Lower lobe of right lung (tissue), 2 donors: Measurements from ENCODE around the gene IQGAP2. TPM values are rescaled to one million over a fixed set of nuclear protein-coding genes. Genes with fewer than 3 reads are reported as not detected.

Experiments used
- ATAC-seq, 2 donors: fragments of 200-7000 bp; cut with Tn5 transposase; one replicate each; pipeline ENCODE4 v1.9.1; 2020 to 2022; ENCODE audit warnings: mild to moderate bottlenecking in 2 of 2, moderate library complexity in 2 of 2
- DNase-seq: peaks from one replicate; pipeline ENCODE4 v3.0.0-alpha.2; 2020
- H3K27ac ChIP-seq: fragments of 200-600 bp; one replicate; pipeline ENCODE4 v1.8.0; 2022
- H3K27me3 ChIP-seq: fragments of 200-600 bp; one replicate; pipeline ENCODE4 v1.8.0; 2022; ENCODE audit warnings: low read depth
- H3K36me3 ChIP-seq: fragments of 200-600 bp; one replicate; pipeline ENCODE4 v1.8.0; 2022; ENCODE audit warnings: mild to moderate bottlenecking
- H3K4me1 ChIP-seq: fragments of 200-600 bp; one replicate; pipeline ENCODE4 v1.8.0; 2022
- H3K4me3 ChIP-seq: fragments of 200-600 bp; one replicate; pipeline ENCODE4 v1.8.0; 2022; ENCODE audit warnings: mild to moderate bottlenecking
- H3K9me3 ChIP-seq: fragments of 200-600 bp; one replicate; pipeline ENCODE4 v1.8.0; 2022
- CTCF ChIP-seq: fragments of 200-600 bp; IDR thresholded peaks from one replicate; pipeline ENCODE4 v1.8.0; 2022; ENCODE audit warnings: antibody characterized with exemption, mild to moderate bottlenecking
- intact Hi-C: fragments of 100-400 bp; cut with DNase I; formaldehyde crosslinking; loops from one replicate; pipeline ENCODE4 v1.11.0; 2022
- total RNA-seq: library from RNA; stranded (reverse); fragmentation: NEBNext Ultra II Directional; extraction: Animal tissue kit (Norgen Biotek cat#: 25700); gene quantifications from one replicate; pipeline ENCODE4 v1.2.1, GENCODE V29; 2021
- donor health status: DM: no; HTN: yes; CAD: no; lungs with severe emphysema.

IQGAP2 gene
- total RNA-seq, 1 donor from 2014 or later: 42.0 TPM

DNA sequence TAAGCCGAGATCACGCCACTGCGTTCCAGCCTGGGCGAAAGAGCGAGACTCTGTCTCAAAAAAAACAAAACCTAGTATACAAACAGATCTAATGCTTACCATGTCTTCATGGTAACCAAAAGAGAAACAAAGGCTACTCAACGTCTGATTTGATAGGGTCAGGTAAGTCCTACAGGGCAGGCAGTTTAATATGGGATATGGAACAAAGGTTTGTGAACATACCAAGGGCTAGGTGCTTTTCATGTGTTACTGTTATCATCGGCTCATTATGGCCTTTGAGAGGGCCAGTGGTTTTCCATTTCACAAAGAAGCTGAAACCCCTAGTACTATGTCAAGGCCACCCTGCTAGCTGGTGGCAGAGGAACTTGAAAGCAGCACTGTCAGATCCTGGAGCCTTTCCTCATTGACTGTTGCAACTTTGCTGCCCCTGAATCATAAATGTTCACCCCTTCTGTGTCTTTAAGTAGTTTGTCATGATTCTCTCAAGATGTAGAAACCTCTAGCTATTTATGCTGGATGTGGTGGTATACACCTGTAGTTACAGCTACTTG is 5.1 kb downstream of the IQGAP2 start:
- no peak for DNase-seq
- no peak for TF ChIP-seq CTCF
- Histone ChIP-seq H3K4me3 (no peak overlapping the region), H3K9me3 (no peaks in the 10 kb centered on the region), H3K27ac (no peak overlapping the region), H3K27me3 (no peaks in the 10 kb centered on the region), H3K36me3 (no peaks in the 10 kb centered on the region), H3K4me1 (peaks cover 19% of the 10 kb centered on the region)
- intact Hi-C loops: no loop called here
- ATAC-seq: no peak

DNA sequence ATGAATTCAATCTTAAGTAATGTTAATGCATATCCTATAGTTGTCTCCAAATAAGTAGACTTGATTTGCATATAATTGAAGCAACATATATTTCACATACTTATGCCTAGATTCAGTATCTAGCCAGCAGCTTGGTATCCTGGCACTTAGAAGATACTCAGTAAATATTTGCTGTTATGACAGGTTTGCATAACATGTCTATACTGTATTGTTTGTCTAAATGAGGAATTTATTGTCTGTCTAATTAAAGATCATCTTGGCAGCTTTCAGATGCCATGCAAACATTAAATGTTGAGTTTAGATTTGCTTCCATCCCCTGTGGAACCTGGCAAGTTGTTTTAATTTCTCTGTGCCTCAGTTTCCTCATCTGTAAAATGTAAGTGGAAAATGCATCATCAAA is 9.4 kb downstream of the IQGAP2 start:
- intact Hi-C loops: no loop called here
- peaks cover 4% of the 10 kb centered on the region for H3K4me1 ChIP-seq
- TF ChIP-seq CTCF: no peak
- no peak overlapping the region for H3K27ac ChIP-seq
- H3K27me3 ChIP-seq: no peaks in the 10 kb centered on the region
- H3K9me3 ChIP-seq: no peaks in the 10 kb centered on the region
- ATAC-seq (no peak), DNase-seq (no peak)
- H3K4me3 ChIP-seq: no peak overlapping the region
- H3K36me3 ChIP-seq: no peaks in the 10 kb centered on the region

DNA sequence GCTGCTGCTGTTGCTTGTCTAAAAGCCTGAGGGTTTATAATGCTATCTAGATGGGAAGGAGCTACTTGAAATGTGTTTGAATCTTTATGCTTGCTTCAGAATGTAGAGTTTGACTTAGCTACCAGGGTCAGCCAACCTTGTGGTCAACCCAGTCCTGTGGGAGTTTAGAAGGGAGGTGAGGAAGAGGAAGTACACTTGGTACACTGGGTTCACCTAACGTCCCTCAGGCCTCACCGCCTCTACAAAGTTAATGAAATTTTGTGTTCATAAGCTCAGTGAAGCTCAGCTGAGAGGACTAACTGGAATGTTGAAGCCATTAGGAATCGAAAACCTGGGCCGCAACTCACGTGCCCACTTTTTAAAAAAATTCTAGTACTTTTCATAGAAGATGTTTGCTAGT is 10.7 kb downstream of the IQGAP2 start:
- Histone ChIP-seq H3K4me3 (no peak overlapping the region), H3K9me3 (no peaks in the 10 kb centered on the region), H3K4me1 (no peaks in the 10 kb centered on the region), H3K36me3 (no peaks in the 10 kb centered on the region), H3K27ac (no peak overlapping the region), H3K27me3 (no peaks in the 10 kb centered on the region)
- intact Hi-C loops: no loop called here
- ATAC-seq (no peak), DNase-seq (no peak)
- TF ChIP-seq CTCF: no peak

GRCh38 chr5:76414788-76415187 is 11.7 kb downstream of the IQGAP2 start:
- DNase-seq (no peak), ATAC-seq (no peak)
- Histone ChIP-seq H3K4me1 (no peaks in the 10 kb centered on the region), H3K4me3 (no peak overlapping the region), H3K27ac (no peak overlapping the region), H3K9me3 (no peaks in the 10 kb centered on the region), H3K27me3 (no peaks in the 10 kb centered on the region), H3K36me3 (no peaks in the 10 kb centered on the region)
- no peak for TF ChIP-seq CTCF
- intact Hi-C loops: no loop called here

DNA sequence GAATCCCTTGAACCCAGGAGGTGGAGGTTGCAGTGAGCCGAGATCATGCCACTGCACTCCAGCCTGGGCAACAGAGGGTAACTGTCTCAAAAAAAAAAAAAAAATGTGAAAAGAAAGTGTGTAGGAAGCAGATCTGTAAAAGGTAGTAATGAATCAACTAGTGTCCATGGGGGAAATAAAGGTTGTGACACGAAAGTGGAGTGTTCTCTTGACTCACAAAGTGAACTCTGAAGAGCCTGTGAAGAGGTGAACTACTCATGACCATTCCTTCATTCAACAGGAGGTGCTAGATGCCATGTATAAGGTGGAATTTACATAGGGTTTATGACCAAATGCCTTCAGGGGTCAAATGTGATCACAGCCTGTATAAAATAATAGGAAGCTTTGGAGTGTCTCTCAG is 12.8 kb downstream of the IQGAP2 start:
- no peak overlapping the region for H3K27ac ChIP-seq
- no peak for DNase-seq
- no peak overlapping the region for H3K4me3 ChIP-seq
- no peaks in the 10 kb centered on the region for H3K27me3 ChIP-seq
- H3K4me1 ChIP-seq: no peaks in the 10 kb centered on the region
- H3K36me3 ChIP-seq: no peaks in the 10 kb centered on the region
- no peak for ATAC-seq
- TF ChIP-seq CTCF: no peak
- intact Hi-C loops: no loop called here
- no peaks in the 10 kb centered on the region for H3K9me3 ChIP-seq
